Retinal pigment epithelial cell (primary cell): ENCODE measurements around the gene NPAS3.

Experiments
- DNase-seq: peaks from one replicate; pipeline ENCODE4 v3.0.0-alpha.2; 2010; ENCODE audit warnings: low read depth
- H3K4me3 ChIP-seq: 2 replicates; pipeline ENCODE4 v1.5.1; 2011; ENCODE audit warnings: mild to moderate bottlenecking, low read length, control low read depth, moderate library complexity
- TF ChIP-seq, protein P1 (sequence below): conservative IDR thresholded peaks from 2 replicates; pipeline ENCODE4 v1.5.1; 2011; ENCODE audit warnings: low read depth, low read length, control low read depth, inconsistent platforms

NPAS3 gene

DNA sequence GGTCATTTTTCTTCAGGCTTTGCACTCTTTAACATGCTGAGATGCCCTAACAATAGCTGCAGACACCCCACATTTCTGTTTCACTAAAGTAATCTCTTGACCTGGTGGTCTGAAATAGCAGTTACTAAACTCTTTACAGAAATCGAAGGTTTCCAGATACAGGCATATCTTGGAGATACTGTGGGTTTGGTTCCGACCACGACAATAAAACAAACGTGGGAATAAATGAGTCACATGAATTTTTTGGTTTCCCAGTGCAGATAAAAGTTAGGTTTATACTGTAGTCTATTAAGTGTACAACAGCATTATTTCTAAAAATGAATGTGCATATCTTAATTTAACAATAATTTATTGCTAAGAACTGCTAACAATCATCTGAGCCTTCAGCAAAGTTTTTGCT is 803.5 kb downstream of the NPAS3 start:
- TF ChIP-seq, protein P1, sequence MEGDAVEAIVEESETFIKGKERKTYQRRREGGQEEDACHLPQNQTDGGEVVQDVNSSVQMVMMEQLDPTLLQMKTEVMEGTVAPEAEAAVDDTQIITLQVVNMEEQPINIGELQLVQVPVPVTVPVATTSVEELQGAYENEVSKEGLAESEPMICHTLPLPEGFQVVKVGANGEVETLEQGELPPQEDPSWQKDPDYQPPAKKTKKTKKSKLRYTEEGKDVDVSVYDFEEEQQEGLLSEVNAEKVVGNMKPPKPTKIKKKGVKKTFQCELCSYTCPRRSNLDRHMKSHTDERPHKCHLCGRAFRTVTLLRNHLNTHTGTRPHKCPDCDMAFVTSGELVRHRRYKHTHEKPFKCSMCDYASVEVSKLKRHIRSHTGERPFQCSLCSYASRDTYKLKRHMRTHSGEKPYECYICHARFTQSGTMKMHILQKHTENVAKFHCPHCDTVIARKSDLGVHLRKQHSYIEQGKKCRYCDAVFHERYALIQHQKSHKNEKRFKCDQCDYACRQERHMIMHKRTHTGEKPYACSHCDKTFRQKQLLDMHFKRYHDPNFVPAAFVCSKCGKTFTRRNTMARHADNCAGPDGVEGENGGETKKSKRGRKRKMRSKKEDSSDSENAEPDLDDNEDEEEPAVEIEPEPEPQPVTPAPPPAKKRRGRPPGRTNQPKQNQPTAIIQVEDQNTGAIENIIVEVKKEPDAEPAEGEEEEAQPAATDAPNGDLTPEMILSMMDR, result no peak
- no peak for DNase-seq
- no peak overlapping the region for H3K4me3 ChIP-seq

DNA sequence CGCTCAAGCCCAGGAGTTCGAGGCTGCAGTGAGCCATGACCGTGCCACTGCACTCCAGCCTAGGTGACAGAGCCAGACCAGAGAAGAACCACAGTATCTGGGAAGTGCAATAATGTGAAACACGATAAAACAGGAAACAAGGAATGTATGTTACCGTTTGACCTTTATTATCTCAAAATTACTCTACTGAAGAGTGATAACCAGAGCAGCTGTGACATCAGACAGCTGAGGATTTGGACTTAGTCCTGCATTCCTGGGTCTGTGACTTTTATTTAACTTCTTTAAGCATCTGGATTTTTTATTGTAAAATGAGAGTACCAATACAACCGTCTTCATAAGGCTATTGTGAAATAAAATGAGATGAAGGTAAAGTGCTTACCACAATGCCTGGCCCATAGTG is 806.5 kb downstream of the NPAS3 start:
- TF ChIP-seq, protein P1, result no peak
- no peak overlapping the region for H3K4me3 ChIP-seq
- no peak for DNase-seq

DNA sequence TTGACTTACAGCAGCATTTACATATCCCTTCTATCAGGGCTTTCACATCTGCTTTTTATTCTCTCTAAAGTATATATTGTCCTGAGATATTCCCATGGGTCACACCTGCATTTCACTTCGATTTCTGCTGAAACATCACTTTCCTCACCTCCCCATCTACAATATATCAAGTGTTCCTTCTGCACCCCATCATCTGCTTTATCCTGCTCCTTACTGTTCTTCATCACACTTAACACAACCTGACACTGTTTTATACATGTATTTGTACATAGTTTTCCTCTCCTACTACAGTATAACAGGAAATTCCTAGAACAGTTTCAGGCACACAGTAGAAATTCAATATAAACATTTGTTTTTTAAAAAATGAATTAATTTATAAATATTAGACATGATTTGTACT is 809.1 kb downstream of the NPAS3 start:
- TF ChIP-seq, protein P1, result no peak
- no peak for DNase-seq
- H3K4me3 ChIP-seq, result no peak overlapping the region

DNA sequence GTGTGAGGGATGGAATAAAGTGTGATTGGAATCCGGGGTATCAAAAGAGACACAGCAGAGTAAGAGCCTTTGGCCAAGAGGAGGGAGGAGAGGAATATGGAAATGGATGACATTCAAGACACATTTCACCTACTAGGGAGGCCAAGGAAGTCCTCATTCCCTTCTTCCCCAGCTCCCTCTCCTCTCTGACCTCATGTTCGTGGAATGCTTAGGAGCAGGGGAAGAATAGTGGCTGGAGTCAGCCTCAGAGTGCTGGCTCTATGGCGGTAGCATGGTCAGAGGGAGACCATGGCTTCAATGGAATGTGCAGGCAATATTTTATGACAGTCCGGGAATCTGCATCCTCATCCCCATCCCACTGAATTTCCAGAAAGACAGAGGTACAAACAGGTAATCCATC is 815.6 kb downstream of the NPAS3 start:
- DNase-seq, result no peak
- TF ChIP-seq, protein P1, result no peak
- no peak overlapping the region for H3K4me3 ChIP-seq

DNA sequence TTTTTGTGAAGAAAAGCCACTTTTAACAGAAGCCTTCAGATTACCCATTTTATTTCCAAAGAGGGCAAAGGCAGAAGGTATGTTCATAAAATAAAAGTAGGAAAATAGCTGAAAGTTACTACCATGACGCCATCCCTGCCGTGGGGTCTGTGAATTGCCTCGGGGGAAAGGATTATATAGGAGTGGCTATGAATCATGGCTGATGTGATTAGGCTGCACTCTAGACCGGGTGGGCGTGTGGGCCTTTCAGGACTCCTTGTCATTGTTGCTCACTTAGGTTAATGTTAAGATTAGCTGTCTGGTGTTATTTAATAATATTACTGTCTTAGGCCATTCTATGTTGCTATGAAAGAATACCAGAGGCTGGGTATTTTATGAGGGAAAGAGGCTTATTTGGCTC is 816.7 kb downstream of the NPAS3 start:
- TF ChIP-seq, protein P1, result no peak
- H3K4me3 ChIP-seq, result no peak overlapping the region
- DNase-seq, result peak; percentile 69

DNA sequence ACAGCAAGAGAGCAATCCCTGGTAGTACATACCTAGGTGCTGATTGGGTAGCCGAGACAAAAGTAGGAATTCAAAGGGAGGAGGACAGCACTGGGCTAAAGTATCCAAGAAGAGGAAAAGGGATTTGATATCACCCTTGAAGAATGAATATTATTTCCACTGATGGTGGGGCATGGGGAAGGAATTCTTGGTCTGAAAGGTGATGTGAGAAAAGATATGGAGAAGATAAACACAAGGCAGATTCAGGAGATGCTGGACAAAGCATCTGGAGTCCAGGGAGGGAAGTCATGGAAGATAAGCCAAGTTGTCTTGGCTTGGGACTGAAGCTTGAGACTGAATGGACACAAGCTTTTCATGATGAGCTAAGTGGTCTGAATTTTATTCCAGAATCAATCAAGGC is 818.2 kb downstream of the NPAS3 start:
- DNase-seq, result no peak
- TF ChIP-seq, protein P1, result no peak
- no peak overlapping the region for H3K4me3 ChIP-seq

DNA sequence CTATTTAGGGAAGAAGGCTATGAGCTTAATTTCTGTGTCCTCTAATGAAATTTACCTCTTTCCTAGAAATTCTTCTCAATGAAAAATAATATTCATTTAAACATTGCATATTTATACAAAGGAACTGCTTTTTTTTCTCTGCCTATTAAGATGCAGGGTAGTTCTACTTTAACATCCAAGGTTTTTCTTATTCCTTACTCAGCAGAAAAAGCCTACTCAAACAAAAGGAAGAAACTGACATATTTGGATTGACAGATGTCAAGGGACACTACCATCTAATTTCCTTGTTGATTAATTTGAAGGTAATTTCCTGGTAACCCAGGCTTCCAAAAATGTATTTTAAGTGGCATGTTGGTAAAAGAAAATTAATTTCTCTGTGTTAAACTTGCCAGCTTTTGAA is 819.9 kb downstream of the NPAS3 start:
- TF ChIP-seq, protein P1, result no peak

More for the DNA sequence above, 819.9 kb downstream of the NPAS3 start:
- H3K4me3 ChIP-seq, result no peak overlapping the region
- DNase-seq, result no peak
